Panc1 (cell line): ENCODE results near the gene SIRPD.

Experiments used
- POLR2AphosphoS5 ChIP-seq: IDR thresholded peaks from 2 replicates; pipeline ENCODE4 v1.6.1; 2012; ENCODE audit warnings: mild to moderate bottlenecking, low read depth, low read length, moderate library complexity
- TF ChIP-seq, protein P1 (sequence below): fragments of 450-650 bp; IDR thresholded peaks from 2 replicates; pipeline ENCODE4 v1.5.1; 2017; ENCODE audit warnings: mild to moderate bottlenecking
- TF ChIP-seq, protein P2 (sequence below), 2 experiments: IDR thresholded peaks; 2 replicates each; pipeline ENCODE4 v1.6.1; 2011 to 2012; ENCODE audit warnings: low read depth in 2 of 2, control low read depth in 1 of 2, low read length in 1 of 2, mild to moderate bottlenecking in 1 of 2, moderate library complexity in 1 of 2; ENCODE audit not compliant: insufficient read depth in 1 of 2

DNA sequence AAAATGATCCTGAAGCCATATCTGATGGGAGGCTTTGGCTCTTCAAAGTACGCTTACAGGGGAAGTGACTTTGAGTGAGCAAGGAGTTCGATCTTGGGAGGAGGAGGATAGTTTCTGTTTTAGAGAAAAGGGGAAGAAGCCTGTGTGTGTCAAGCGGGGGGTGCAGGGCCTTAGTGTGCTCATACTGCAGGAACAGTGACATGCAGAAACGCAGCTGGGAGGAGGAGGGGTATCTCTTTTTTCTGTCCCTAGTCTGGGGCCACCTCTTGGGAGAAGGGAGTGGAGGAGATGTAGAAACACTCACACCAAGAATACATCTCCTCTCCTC is 19.8 kb downstream of the SIRPD start:
- TF ChIP-seq, protein P1, sequence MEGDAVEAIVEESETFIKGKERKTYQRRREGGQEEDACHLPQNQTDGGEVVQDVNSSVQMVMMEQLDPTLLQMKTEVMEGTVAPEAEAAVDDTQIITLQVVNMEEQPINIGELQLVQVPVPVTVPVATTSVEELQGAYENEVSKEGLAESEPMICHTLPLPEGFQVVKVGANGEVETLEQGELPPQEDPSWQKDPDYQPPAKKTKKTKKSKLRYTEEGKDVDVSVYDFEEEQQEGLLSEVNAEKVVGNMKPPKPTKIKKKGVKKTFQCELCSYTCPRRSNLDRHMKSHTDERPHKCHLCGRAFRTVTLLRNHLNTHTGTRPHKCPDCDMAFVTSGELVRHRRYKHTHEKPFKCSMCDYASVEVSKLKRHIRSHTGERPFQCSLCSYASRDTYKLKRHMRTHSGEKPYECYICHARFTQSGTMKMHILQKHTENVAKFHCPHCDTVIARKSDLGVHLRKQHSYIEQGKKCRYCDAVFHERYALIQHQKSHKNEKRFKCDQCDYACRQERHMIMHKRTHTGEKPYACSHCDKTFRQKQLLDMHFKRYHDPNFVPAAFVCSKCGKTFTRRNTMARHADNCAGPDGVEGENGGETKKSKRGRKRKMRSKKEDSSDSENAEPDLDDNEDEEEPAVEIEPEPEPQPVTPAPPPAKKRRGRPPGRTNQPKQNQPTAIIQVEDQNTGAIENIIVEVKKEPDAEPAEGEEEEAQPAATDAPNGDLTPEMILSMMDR: no peak
- TF ChIP-seq, protein P2, sequence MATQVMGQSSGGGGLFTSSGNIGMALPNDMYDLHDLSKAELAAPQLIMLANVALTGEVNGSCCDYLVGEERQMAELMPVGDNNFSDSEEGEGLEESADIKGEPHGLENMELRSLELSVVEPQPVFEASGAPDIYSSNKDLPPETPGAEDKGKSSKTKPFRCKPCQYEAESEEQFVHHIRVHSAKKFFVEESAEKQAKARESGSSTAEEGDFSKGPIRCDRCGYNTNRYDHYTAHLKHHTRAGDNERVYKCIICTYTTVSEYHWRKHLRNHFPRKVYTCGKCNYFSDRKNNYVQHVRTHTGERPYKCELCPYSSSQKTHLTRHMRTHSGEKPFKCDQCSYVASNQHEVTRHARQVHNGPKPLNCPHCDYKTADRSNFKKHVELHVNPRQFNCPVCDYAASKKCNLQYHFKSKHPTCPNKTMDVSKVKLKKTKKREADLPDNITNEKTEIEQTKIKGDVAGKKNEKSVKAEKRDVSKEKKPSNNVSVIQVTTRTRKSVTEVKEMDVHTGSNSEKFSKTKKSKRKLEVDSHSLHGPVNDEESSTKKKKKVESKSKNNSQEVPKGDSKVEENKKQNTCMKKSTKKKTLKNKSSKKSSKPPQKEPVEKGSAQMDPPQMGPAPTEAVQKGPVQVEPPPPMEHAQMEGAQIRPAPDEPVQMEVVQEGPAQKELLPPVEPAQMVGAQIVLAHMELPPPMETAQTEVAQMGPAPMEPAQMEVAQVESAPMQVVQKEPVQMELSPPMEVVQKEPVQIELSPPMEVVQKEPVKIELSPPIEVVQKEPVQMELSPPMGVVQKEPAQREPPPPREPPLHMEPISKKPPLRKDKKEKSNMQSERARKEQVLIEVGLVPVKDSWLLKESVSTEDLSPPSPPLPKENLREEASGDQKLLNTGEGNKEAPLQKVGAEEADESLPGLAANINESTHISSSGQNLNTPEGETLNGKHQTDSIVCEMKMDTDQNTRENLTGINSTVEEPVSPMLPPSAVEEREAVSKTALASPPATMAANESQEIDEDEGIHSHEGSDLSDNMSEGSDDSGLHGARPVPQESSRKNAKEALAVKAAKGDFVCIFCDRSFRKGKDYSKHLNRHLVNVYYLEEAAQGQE (IDR thresholded peaks at IDR 0.05; ENCODE audit: insufficient read depth in 1 of 2, low read depth in 2 of 2, low read length in 1 of 2): no peak
- TF ChIP-seq POLR2AphosphoS5: no peak
